HG03097 (cell line): Measurements from ENCODE around the gene NIPAL1.
"Not testable (repeated sequence)": the region's sequence is repeated elsewhere in the genome, so short reads cannot be mapped to it uniquely, and the experiment has no call there.

Experiments
- ATAC-seq: cut with Tn5 transposase; IDR thresholded peaks from one replicate; pipeline ENCODE4 v1.9.1; 2021; ENCODE audit not compliant: unreplicated experiment, low FRiP score

NIPAL1 gene

GRCh38 chr4:48016141-48017107, at the start of gene NIPAL1, which contains the start of gene CNGA1:
Gene NIPAL1, plus strand, starts transcription at chr4:48016772. Its CDS starts 68 bp downstream, at chr4:48016840.
Gene CNGA1, minus strand, starts transcription at chr4:48016681. Its CDS starts 63,992 bp downstream, at chr4:47952689.
- peak; percentile 85 for ATAC-seq

- ATAC-seq = no peak
Observed at GRCh38 chr4:47968847-47969246, 47.7 kb upstream of the NIPAL1 start.

DNA sequence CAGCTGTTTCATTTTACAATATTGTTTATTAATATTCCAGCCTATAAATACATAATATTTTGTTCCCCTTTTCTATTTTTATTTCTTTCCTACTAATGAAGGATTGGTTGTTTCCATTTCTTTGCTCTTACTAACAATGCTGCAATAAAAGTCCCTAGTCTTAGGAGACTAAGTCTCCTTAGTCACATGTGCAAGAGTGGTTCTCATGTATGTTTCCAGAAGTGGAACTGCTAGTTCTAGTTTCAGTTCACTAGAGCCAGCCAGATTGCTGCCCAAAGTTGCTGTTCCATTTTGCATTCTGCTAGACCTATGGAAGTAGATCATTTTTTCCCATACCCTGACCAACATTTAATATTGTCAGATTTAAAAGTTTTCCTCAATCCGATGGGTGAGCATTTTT, 44.4 kb upstream of the NIPAL1 start:
- ATAC-seq = no peak

DNA sequence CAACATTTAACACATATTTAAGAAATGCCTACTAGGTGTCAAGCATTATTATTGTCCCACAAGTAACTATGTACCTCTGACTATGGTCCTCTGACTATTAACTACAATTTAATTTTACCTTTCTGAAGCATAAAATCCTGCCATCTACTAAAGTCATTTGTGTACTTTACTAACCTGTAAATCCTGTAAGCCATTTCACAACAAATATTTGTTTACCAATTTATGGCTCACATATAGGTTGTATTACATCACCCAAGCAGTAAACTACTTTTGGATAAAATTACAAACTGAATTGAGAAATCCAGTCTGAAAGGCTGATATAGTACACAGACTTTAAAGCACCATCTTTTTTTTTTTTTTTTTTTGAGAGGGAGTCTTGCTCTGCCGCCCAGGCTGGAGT, 43.9 kb upstream of the NIPAL1 start:
- ATAC-seq = no peak

DNA sequence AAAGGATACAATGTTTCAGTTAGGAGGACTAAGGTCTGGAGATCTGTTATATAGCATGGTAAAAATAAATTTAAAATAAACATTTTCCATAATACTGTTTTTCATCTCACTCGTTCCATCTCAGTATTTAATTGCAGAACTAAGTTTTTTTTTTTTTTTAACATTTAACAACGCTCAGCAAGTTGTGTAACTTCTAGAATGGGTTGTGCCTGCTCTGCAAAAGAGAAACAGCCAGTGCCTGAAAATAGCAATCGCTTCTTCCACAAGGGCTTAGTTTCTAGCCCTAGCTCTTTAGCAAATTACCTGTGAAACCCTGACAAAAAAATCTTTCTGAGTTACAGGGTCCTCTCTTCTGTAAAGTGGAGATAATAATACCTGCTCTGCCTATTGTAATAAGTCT, 42.0 kb upstream of the NIPAL1 start:
- no peak for ATAC-seq

- no peak for ATAC-seq
Observed at GRCh38 chr4:47990145-47990544, 26.4 kb upstream of the NIPAL1 start.

DNA sequence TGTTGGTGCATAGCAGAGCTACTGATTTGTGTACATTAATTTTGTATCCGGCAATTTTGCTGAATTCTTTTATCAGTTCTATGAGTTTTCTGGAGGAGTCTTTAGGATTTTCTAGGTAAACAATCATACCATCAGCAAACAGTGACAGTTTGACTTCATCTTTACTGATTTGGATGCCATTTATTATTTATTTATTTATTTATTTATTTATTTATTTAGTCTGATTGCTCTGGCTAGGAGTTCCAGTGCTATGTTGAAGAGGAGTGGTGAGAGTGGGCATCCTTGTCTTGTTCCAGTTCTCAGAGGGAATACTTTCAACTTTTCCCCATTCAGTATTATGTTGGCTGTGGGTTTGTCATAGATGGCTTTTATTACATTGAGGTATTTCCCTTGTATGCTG, 24.1 kb upstream of the NIPAL1 start:
- not testable (repeated sequence) for ATAC-seq

GRCh38 chr4:47996021-47996420, 20.6 kb upstream of the NIPAL1 start:
- ATAC-seq = no peak

GRCh38 chr4:48002267-48002666, 14.3 kb upstream of the NIPAL1 start:
- ATAC-seq = no peak

DNA sequence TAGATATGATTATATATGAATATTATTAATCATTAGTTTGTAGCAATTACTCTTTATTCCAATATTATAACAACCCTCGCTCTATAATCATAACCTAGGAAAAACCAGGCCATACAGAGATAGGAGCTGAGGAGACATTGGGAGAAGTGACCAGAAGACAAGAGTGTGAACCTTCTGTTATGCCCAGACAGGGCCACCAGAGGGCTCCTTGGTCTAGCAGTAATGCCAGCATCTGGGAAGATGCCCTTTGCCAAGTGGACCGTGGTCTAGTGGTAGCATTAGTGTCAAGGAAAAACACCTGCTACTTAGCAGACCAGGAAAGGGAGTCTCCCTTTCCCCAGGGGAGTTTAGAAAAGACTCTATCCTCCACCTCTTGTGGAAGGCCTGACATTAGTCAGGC, 13.0 kb upstream of the NIPAL1 start:
- ATAC-seq = not testable (repeated sequence)

GRCh38 chr4:48005781-48006180, 10.8 kb upstream of the NIPAL1 start:
- no peak for ATAC-seq

DNA sequence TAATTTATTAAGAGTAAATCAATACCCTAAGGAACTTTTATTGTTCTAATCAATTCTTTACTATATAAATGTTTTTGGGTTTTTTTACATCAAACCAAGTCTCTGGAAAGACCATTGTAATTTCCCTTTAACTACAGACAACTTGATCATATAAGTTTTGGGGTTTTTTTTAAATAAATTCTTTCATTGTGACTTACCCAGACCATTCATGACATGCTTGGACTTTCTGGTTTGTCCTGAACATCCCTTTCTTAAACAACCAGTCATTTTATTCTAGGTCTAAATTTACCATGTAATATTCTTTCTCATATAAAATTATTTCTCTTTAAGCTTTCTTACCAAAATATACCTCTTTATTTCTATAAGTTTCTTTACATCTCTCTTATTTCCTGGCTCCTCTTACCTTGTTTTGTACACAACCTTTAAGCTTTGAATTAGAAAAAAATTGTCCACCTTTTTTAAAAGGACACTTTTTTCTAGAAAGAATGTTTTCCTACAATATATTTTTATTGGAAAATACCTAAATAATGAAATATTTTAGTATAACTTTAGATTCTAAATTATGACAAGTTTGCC, 8.5 kb upstream of the NIPAL1 start:
- ATAC-seq = no peak

DNA sequence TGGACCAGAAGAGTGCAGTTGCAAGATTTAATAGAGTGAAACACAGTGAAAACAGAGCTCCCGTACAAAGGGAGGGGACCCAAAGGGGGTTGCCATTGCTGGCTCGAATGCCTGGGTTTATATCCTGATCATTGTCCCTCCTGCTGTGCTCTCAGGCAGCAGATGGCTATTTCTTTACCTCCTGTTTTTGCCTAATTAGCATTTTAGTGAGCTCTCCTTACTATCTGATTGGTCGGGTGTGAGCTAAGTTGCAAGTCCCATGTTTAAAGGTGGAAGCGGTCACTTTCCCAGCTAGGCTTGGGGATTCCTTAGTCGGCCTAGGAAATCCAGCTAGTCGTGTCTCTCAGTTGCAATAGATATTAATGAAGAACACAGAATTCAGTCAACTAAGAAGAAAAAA, 5.7 kb upstream of the NIPAL1 start:
- not testable (repeated sequence) for ATAC-seq

GRCh38 chr4:48011722-48012121, 4.8 kb upstream of the NIPAL1 start:
- no peak for ATAC-seq

GRCh38 chr4:48012824-48013223, 3.7 kb upstream of the NIPAL1 start:
- ATAC-seq = no peak

- no peak for ATAC-seq
Observed at GRCh38 chr4:48015216-48015615, 1.4 kb upstream of the NIPAL1 start.

DNA sequence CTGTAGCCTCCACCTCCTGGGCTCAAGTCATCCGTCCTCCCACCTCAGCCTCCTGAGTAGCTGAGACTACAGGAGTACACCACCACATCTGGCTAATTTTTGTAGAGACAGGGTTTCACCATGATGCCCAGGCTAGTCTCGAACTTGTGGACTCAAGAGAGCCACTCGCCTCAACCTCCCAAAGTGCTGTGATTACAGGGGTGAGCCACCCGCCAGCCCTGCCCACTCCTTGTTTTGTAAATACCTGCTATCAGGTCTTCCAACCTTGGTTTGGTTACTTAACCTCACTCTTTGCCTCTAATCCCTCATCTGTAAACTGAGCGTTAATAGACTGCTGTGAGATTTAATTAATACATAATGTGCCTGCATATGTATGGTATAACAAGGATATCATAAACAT, 894 bp upstream of the NIPAL1 start:
- no peak for ATAC-seq

- ATAC-seq = no peak
Observed at GRCh38 chr4:48017108-48017571, 568 bp downstream of the NIPAL1 start.

DNA sequence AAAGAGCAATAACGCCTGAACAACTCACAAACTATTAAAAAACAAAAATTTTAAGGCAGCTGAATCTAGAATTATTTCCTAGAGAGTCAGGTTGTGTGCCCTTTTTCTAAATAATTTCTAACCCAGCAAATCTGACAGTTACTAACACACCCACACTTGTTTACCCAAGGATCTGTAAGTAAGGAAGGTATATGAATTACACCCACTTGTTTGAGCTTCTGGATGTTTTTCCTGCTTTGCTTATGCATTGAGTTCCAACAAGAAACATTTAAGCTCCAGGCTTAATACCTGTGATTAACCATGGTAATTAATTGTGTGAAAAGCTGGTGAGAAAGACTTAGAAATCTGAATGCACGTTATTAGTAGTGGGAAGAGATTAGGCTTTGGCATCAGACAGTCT, 1.5 kb downstream of the NIPAL1 start:
- ATAC-seq = no peak

GRCh38 chr4:48021100-48021499, 4.5 kb downstream of the NIPAL1 start:
- no peak for ATAC-seq

DNA sequence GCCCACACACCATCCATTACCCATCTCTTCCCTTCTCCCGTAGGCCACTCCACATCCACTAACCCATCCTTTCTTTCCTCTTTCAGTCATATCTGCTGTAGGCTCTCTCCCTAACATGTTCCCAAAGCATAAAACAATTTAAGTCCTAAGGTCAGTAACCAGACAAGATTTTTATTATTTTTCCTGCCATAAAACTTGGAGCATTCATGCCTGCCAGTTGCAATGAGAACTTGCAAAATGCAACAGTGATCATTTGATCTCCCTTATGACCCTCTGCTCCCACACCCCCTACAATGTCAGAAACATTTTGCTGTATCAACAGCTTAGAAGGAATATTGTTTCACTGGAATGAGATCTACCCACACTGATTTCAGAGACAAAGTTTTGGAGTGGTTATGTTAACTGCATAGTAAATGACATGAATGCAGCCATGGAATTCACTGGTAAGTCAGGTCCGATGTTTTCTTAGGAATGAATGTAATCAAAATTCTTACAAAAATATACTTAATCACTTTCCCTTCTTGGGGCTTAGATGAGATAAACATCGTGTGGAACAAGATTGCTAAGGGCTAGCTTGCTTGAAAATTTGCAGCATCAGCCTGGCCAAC, 5.7 kb downstream of the NIPAL1 start:
- ATAC-seq = no peak
